Fibroblast of peridontal ligament (primary cell): Measurements from ENCODE around the gene EXTL2.
A peak's percentile ranks its signal among the peaks of the same experiment; 100 is the strongest.
"Not testable (repeated sequence)": the region's sequence is repeated elsewhere in the genome, so short reads cannot be mapped to it uniquely, and the experiment has no call there.

Experiments used
- DNase-seq: peaks from one replicate; pipeline ENCODE4 v3.0.0-alpha.2; 2010; ENCODE audit errors: extremely low read depth

Gene EXTL2

GRCh38 chr1:100902365-100902764, 7.7 kb upstream of the EXTL2 start:
- DNase-seq: no peak

DNA sequence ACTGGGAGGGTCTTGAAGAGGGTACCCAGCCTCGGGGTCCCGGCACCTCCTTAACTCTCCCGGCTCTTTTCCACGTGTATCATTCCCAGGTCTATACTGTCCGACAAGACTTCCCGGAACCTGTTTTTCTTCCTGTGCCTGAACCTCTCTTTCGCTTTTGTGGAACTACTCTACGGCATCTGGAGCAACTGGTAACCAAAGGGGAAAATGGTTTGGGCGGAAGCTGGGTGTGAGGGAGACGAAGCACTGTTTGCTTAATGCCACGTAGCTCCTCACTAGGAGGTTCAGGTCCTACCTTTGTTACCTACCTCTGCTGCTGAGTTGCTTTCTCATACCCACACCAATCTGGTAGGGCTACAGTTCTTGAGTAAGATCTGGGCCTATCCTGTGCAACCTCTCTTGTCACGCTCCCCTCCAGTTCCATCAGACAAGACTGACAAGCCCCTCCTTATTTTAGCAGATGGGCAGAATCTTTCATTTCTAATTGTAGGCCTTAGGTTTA, 1.9 kb upstream of the EXTL2 start:
- peak; percentile 61 for DNase-seq

- peak; percentile 74 for DNase-seq
Measured at GRCh38 chr1:100895540-100896480, 1.2 kb upstream of the EXTL2 start, which contains the start of gene SLC30A7. SLC30A7 (plus strand) TSS chr1:100896090; CDS start chr1:100896263, 173 bp downstream.

GRCh38 chr1:100893718-100894117, 924 bp downstream of the EXTL2 start:
- no peak for DNase-seq

GRCh38 chr1:100892554-100892953, 2.1 kb downstream of the EXTL2 start:
- no peak for DNase-seq

DNA sequence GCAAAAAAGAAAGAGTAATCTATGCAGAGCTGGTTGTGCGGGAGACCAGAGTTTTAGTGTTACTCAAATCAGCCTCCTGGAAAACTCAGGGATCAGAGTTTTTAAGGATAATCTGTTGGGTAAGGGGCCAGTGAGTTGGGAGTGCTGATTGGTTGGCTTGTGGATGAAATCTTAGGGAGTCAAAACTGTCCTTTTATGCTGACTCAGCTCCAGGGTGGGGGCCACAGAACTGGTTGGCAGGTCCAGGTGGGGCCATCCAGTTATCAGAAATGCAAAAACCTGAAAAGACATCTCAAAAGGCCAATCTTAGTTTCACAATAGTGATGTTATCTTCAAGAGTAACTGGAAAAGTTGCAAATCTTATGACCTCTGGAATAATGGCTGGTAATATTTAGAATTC, 3.3 kb downstream of the EXTL2 start:
- DNase-seq: no peak

DNA sequence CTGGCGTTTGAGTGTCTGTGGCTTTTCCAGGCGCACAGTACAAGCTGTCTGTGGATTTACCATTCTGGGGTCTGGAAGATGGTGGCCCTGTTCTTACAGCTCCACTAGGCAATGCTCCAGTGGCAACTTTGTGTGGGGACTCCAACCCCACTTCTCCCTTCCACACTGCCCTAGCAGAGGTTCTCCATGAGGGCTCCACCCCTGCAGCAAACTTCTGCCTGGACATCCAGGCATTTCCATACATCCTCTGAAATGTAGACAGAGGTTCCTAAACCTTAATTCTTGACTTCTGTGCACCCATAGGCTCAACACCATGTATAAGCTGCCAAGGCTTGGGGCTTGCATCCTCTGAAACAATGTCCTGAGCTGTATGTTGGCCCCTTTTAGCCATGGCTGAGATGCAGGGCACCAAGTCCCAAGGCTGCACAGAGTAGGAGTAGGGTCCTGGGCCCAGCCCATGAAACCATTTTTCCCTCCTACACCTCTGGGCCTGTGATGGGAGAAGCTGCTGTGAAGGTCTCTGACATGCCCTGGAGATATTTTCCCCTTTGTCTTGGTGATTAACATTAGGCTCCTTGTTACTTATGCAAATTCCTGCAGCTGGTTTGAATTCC, 4.7 kb downstream of the EXTL2 start:
- DNase-seq: not testable (repeated sequence)

DNA sequence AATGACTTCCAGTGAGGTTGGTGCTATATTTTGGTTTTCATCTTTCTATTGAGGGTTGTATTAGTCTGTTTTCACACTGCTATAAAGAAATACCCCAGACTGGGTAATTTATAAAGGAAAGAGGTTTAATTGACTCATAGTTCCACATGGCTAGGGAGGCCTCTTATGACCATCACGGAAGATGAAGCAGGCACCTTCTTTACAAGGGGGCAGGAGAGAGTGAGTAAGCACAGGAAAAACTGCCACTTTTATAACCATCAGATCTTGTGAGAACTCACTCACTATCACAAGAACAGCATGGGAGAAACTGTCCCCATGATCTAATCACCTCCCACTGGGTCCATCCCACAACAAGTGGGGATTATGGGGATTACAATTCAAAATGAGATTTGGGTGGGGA, 5.6 kb downstream of the EXTL2 start:
- DNase-seq: not testable (repeated sequence)

DNA sequence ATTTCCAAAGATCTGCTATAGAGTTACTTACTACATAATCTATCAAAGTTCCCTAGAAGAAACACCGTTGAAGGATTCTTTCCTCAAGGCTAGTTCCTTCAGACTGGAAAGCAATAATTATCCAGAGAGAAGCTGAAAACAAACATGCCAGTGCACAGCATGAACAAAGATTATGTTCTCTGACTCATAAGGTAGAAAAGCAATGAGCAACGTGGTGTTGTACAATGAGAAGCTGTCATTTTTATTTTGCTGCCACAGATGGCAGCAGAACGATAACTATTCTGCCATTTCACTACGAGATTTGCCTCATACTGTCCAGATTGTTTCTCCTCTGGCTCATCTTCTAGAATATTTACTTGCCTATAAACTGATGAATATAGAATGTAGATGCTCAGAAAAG, 10.7 kb downstream of the EXTL2 start:
- DNase-seq: peak; percentile 66

GRCh38 chr1:100882698-100883097, 11.9 kb downstream of the EXTL2 start:
- DNase-seq: no peak

DNA sequence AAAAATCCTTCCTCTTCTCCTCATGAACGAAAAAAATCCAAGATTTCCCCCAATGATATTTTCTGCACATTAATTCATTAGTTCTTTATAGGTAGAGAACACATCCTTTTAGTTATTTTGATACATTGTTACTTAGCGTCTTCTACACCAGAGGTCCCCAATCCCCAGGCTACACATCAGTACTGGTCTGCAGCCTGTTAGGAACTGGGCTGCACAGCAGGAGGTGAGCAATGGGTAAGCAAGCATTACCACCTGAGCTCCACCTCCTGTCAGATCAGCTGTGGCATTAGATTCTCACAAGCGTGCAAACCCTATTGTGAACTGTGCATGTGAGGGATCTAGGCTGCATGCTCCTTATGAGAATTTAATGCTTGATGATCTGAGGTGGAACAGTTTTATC, 13.0 kb downstream of the EXTL2 start:
- DNase-seq: no peak

GRCh38 chr1:100879422-100879821, 15.2 kb downstream of the EXTL2 start:
- peak; percentile 33 for DNase-seq

DNA sequence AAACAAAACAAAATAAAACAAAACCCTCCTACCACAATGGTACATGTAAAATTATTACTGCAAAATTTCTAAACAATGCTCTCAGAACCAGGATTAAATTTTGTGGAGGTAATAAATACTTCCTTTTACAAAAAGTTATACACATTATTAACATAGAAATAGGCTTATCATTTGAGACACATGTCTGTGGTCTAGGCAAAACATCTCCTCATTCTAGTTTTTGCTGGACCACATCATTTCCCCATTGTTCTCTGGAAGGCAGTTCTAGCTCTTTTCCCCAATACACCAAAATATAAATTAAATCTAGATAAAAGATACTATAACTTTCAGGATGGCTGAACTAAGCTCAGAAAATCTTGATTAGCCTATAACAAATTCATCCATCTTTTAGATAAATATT, 18.4 kb downstream of the EXTL2 start:
- no peak for DNase-seq

- no peak for DNase-seq
Measured at GRCh38 chr1:100875228-100875627, 19.4 kb downstream of the EXTL2 start.

- no peak for DNase-seq
Measured at GRCh38 chr1:100874433-100874832, 20.2 kb downstream of the EXTL2 start.

- no peak for DNase-seq
Measured at GRCh38 chr1:100869996-100870395, 24.6 kb downstream of the EXTL2 start.

- peak; percentile 84 for DNase-seq
Measured at GRCh38 chr1:100868364-100868995, 26.2 kb downstream of the EXTL2 start.

- no peak for DNase-seq
Measured at GRCh38 chr1:100866901-100867206, 27.8 kb downstream of the EXTL2 start.

GRCh38 chr1:100866041-100866900, 28.4 kb downstream of the EXTL2 start:
- peak; percentile 86 for DNase-seq

DNA sequence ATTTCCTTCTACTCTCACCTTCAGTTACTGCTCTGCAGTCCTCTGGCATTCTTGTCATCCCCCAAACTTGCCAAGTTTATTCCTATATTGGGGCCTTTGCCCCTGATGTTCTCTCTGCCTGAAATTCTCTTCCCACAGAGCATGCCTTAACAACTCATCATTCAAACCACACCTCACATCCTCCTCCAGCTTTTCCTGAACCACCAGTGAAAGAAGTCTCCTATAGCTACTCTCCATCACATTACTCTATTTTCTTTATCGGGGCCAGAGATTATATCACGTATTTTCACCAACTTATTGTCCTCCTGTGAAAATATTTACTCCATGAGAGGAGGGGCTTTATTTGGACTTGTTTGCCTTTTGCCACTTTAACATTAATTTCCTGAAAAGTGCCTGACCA, 32.1 kb downstream of the EXTL2 start:
- peak; percentile 47 for DNase-seq

- DNase-seq: no peak
Measured at GRCh38 chr1:100861379-100861778, 33.3 kb downstream of the EXTL2 start.
